GM12873 (cell line): Measurements from ENCODE around the gene RAVER2.

ENCODE experiments used
- CTCF ChIP-seq: IDR thresholded peaks from 2 replicates; pipeline ENCODE4 v1.5.1; 2012; ENCODE audit warnings: low read depth, mild to moderate bottlenecking, moderate library complexity, low read length, control low read depth; ENCODE audit not compliant: insufficient read depth; ENCODE audit errors: missing control alignments

RAVER2 gene

GRCh38 chr1:64734287-64734652 is 10.6 kb upstream of the RAVER2 start:
- no peak for TF ChIP-seq CTCF

GRCh38 chr1:64743954-64744491 is 852 bp upstream of the RAVER2 start:
- TF ChIP-seq CTCF: no peak

- TF ChIP-seq CTCF: no peak
Measured at GRCh38 chr1:64745181-64745985, 508 bp downstream of the RAVER2 start.

DNA sequence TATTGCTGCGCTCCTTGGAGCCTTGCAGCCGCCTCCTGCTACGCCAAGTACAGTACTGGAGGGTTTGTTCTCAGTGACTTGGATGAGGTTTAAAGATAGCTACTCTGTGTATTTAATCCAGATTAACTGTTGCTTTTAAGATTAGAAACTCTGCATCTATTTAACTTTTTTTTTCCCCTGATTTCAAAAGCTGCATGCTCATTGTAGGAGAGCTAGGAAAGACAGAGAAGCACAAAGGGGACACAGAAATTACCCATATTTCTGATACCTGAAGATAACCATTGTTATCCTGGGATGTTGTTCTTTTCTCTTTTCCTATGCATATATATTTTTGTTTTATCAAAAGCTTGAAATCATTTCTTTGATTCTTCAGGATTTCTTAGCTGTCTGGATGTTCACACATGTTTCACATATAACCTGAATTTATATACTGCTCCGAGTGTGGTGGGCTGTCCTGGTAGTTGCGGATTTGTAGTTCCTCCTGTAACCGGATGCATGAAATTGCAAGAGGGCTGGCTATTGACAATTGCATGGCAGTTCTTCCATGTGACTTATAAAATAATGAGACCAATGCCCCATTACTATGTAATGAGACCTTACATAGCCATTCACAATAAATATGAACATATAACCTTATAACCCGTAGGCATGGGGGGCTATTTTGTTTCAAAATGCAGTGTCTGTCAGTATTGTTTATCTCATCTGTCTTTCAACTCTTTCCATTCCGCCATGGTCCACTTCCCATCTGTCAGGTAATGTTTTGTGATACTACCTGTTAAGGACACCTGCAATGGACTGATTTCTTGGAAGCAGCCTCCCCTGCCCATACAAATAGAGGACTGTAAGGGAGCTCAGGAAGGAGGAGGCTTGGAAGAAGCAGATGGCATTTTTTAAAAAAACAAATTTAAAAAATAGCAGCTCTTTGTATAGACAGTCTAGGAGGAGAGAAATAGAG is 1.4 kb downstream of the RAVER2 start:
- no peak for TF ChIP-seq CTCF

GRCh38 chr1:64748222-64748621 is 3.3 kb downstream of the RAVER2 start:
- no peak for TF ChIP-seq CTCF

DNA sequence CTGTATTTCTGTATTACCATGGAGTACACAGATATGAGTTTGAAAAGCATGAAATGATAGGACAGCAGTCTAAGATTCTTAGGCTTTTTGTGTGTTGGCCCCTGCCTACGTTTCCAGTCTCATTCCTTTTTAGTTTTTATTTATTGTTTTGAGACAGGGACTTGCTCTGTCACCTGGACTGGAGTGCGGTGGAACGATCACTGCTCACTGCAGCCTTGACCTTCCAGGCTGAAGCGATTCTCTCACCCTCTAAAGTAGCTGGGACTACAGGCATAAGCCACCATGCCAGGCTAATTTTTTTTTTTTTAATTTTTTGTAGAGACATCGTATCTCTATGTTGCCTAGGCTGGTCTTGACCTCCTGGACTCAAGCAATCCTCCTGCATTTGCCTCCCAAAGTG is 3.8 kb downstream of the RAVER2 start:
- no peak for TF ChIP-seq CTCF

- TF ChIP-seq CTCF: no peak
Measured at GRCh38 chr1:64750092-64750491, 5.2 kb downstream of the RAVER2 start.
